B cell (primary cell): ENCODE results near the gene SWI5. TPM values are rescaled to one million over a fixed set of nuclear protein-coding genes. Genes with fewer than 3 reads are reported as not detected.

Experiments used
- ATAC-seq: fragments of 200-7000 bp; cut with Tn5 transposase; one replicate; pipeline ENCODE4 v1.10.0; 2021; ENCODE audit warnings: low read depth, mild to moderate bottlenecking, moderate number of reproducible peaks, moderate library complexity
- CTCF ChIA-PET: fragments of 350-600 bp; sonication (Branson Sonifier 250); formaldehyde crosslinking; loops from one replicate; lab custom pipeline; 2021; ENCODE audit warnings: antibody characterized with exemption, inconsistent platforms; lab: Charles Lee
- POLR2A ChIA-PET: fragments of 350-600 bp; sonication (Branson Sonifier 250); formaldehyde crosslinking; loops from one replicate; lab custom pipeline; 2021; ENCODE audit warnings: antibody characterized with exemption; lab: Charles Lee
- DNase-seq: peaks from one replicate; pipeline ENCODE4 v3.0.0; 2013
- H2AFZ ChIP-seq: 2 replicates; pipeline ENCODE4 v1.6.1; 2012; ENCODE audit warnings: mild to moderate bottlenecking, low read depth, low read length; ENCODE audit not compliant: insufficient read depth, poor library complexity, severe bottlenecking
- H3K27ac ChIP-seq, 2 donors: 1 replicate in 1 of 2; 2 replicates in 1 of 2; pipeline ENCODE4 v1.5.1; 2012 to 2013; ENCODE audit warnings: low read length in 2 of 2, mild to moderate bottlenecking in 2 of 2, moderate library complexity in 1 of 2
- H3K27me3 ChIP-seq, 4 experiments: fragments of 200-600 bp in 1 of 4; sonication (generic) in 1 of 4; replicated peaks in 1 of 4; 1 replicate in 2 of 4; 2 replicates in 2 of 4; pipeline versions ENCODE4 v1.6.1 to v1.7.0; 2013 to 2016; ENCODE audit warnings: low read length in 3 of 4, mild to moderate bottlenecking in 2 of 4, mixed read lengths in 1 of 4, moderate library complexity in 1 of 4; ENCODE audit not compliant: insufficient read depth in 4 of 4, control insufficient read depth in 3 of 4; ENCODE audit errors: control extremely low read depth in 1 of 4
- H3K36me3 ChIP-seq, 2 experiments: replicated peaks in 1 of 2; 1 replicate in 1 of 2; 2 replicates in 1 of 2; pipeline versions ENCODE4 v1.6.1 to v1.7.1; 2013; ENCODE audit warnings: low read length in 1 of 2; ENCODE audit not compliant: insufficient read depth in 2 of 2, control insufficient read depth in 1 of 2; ENCODE audit errors: control extremely low read depth in 1 of 2, extremely low read depth in 1 of 2
- H3K4me1 ChIP-seq, 2 donors: fragments of 200-600 bp in 1 of 2; sonication (generic) in 1 of 2; 1 replicate in 1 of 2; 2 replicates in 1 of 2; pipeline versions ENCODE4 v1.5.1 to v1.6.1; 2013 to 2017; ENCODE audit warnings: low read length in 2 of 2; ENCODE audit not compliant: control insufficient read depth in 2 of 2, insufficient read depth in 2 of 2
- H3K4me2 ChIP-seq: replicated peaks from 2 replicates; pipeline ENCODE3; 2012; ENCODE audit warnings: mild to moderate bottlenecking, low read depth, low read length; ENCODE audit not compliant: poor library complexity, severe bottlenecking
- H3K4me3 ChIP-seq, 5 experiments: fragments of 200-600 bp in 1 of 5; sonication (generic) in 1 of 5; 1 replicate in 3 of 5; 2 replicates in 2 of 5; pipeline versions ENCODE4 v1.5.1 to v1.7.0; 2011 to 2016; ENCODE audit warnings: low read length in 4 of 5, mild to moderate bottlenecking in 4 of 5, low read depth in 2 of 5, control low read depth in 1 of 5, moderate library complexity in 1 of 5; ENCODE audit not compliant: insufficient read depth in 1 of 5; ENCODE audit errors: control extremely low read depth in 1 of 5, extremely low read depth in 1 of 5
- H3K79me2 ChIP-seq: fragments of 200-600 bp; sonication (generic); one replicate; pipeline ENCODE4 v1.6.0; 2016; ENCODE audit warnings: low read length; ENCODE audit not compliant: control insufficient read depth, insufficient read depth
- H3K9ac ChIP-seq: fragments of 200-600 bp; sonication (generic); 2 replicates; pipeline ENCODE4 v1.6.1; 2017; ENCODE audit warnings: mild to moderate bottlenecking, low read length, moderate library complexity
- H3K9me3 ChIP-seq, 3 donors: one replicate each; pipeline versions ENCODE4 v1.6.1 to v1.7.1; 2013; ENCODE audit warnings: low read length in 2 of 3; ENCODE audit not compliant: control insufficient read depth in 2 of 3, insufficient read depth in 1 of 3; ENCODE audit errors: control extremely low read depth in 1 of 3
- H4K20me1 ChIP-seq: 2 replicates; pipeline ENCODE4 v1.6.0; 2012; ENCODE audit warnings: mild to moderate bottlenecking, low read length; ENCODE audit not compliant: insufficient read depth, control insufficient read depth, poor library complexity, severe bottlenecking
- H3K27ac Mint-ChIP-seq: one replicate; pipeline ENCODE4 v1.8.0; 2021; ENCODE audit warnings: mixed read lengths
- H3K27me3 Mint-ChIP-seq: one replicate; pipeline ENCODE4 v1.8.0; 2021; ENCODE audit warnings: mixed read lengths
- H3K4me1 Mint-ChIP-seq: one replicate; pipeline ENCODE4 v1.8.0; 2021; ENCODE audit warnings: mixed read lengths
- H3K4me3 Mint-ChIP-seq: one replicate; pipeline ENCODE4 v1.8.0; 2021; ENCODE audit warnings: mixed read lengths
- H3K9me3 Mint-ChIP-seq: one replicate; pipeline ENCODE4 v1.8.0; 2022; ENCODE audit warnings: mixed read lengths; ENCODE audit not compliant: insufficient read depth
- CTCF ChIP-seq: fragments of 200-600 bp; IDR thresholded peaks from one replicate; pipeline ENCODE4 v1.8.0; 2022; ENCODE audit warnings: antibody characterized with exemption, mild to moderate bottlenecking
- EZH2 ChIP-seq: IDR thresholded peaks from 2 replicates; pipeline ENCODE4 v1.6.1; 2012; ENCODE audit warnings: borderline replicate concordance, low read depth, mild to moderate bottlenecking, moderate library complexity, low read length; ENCODE audit not compliant: insufficient read depth, poor library complexity, severe bottlenecking
- WGBS: methylation state at CpG from one replicate; pipeline ENCODE4 v1.1.5; 2013; ENCODE audit warnings: missing lambda C conversion rate; ENCODE audit not compliant: insufficient coverage; 5-methylcytosine and 5-hydroxymethylcytosine counted together
- intact Hi-C: fragments of 100-400 bp; cut with micrococcal nuclease; formaldehyde crosslinking; loops from one replicate; pipeline ENCODE4 v1.10.0; 2022
- polyA plus RNA-seq: library from polyadenylated mRNA; depleted of rRNA; stranded (reverse); fragments of >200 nt; gene quantifications from 2 replicates; pipeline ENCODE4 v1.2.3, GENCODE V29; 2012
- total RNA-seq, 2 donors: library from RNA; stranded (reverse); fragments of 120-200 nt in 1 of 2; gene quantifications; 1 replicate in 1 of 2; 2 replicates in 1 of 2; pipeline versions ENCODE4 v1.2.3 to v1.2.4, GENCODE V29; 2013 to 2022

The SWI5 gene
- total and polyA plus RNA-seq, 2 donors (not counting 1 experiment from before 2014, with no cell fraction given), result 8.6 to 23.3 TPM

DNA sequence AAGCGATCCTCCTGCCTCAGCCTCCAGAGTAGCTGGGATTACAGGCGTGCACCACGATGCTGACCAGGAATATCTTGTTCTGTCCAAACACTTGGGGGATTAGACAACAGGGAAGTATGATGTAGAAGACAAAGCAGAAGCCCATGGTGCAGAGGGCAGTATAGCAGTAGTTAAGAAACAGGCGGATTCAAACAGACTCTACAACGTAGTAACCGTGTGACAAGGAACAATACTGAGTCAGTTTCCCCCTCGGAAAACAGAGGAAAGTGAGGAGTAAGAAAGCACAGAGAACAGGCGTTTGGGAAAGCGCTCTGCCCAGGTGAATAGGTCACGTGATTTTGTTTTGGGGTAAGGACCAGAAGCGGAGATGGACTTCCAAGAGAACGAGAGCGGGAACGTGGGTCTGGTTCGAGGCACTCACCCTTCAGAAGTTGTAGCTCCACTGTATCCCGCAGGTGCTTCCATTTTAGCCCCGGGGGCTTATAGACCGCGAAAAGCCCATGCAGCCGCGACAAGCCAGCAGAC, 45.9 kb downstream of the SWI5 start:
- TF ChIP-seq CTCF, result no peak
- TF ChIP-seq EZH2, result no peak
- Histone ChIP-seq H4K20me1 (no peaks in the 10 kb centered on the region), H3K27me3 (no peaks in the 10 kb centered on the region), H3K9me3 (no peaks in the 10 kb centered on the region), H3K79me2 (peaks cover 38% of the 10 kb centered on the region), H2AFZ (peak overlapping the region; percentile 94), H3K4me1 (peaks cover 17 to 22% of the 10 kb centered on the region in 2 donors), H3K4me2 (peak overlapping the region; percentile 95), H3K4me3 (peak overlapping the region; percentile 61 to 95 (median 92)), H3K9ac (peak overlapping the region; percentile 73), H3K36me3 (peaks cover 0 to 26% of the 10 kb centered on the region in 2 experiments), H3K27ac (peak overlapping the region; percentile 75 to 78)
- intact Hi-C loops, result loop anchor here (1.0 to 5.0 kb wide), 6 partner anchors 18 to 230 kb away; partner anchors contain the start of genes CIZ1, GOLGA2, SLC27A4 and SPTAN1
- H3K4me3 Mint-ChIP-seq, result peak overlapping the region; percentile 97
- WGBS, result 3% methylated on average over 21 of the region's 21 CpGs
- POLR2A ChIA-PET, result interaction anchor here (0.6 to 1.8 kb wide), 3 partner anchors 18 to 49 kb away, joined by 3 to 4 read pairs (median 4); partner anchors contain the start of genes GOLGA2, SLC27A4, SWI5 and URM1
- CTCF ChIA-PET, result interaction anchor here (0.7 to 1.6 kb wide), 2 partner anchors 20 to 22 kb away, joined by 5 to 8 read pairs; no protein-coding TSS in a partner anchor
- ATAC-seq, result no peak
- H3K4me1 Mint-ChIP-seq, result peaks cover 31% of the 10 kb centered on the region
- no peak for DNase-seq
- H3K27ac Mint-ChIP-seq, result peak overlapping the region; percentile 98
- H3K9me3 Mint-ChIP-seq, result no peaks in the 10 kb centered on the region
- no peaks in the 10 kb centered on the region for H3K27me3 Mint-ChIP-seq
